ENCODE measurements around the gene LFNG.

LFNG gene

GRCh38 chr7:2497500-2498336 lies 21.9 kb upstream of the LFNG start:
- no peak overlapping the region for H3K4me3 ChIP-seq (ENCODE audit: low read length)
- DNase-seq (ENCODE audit: low read depth) = no peak
- TF ChIP-seq, protein P1, sequence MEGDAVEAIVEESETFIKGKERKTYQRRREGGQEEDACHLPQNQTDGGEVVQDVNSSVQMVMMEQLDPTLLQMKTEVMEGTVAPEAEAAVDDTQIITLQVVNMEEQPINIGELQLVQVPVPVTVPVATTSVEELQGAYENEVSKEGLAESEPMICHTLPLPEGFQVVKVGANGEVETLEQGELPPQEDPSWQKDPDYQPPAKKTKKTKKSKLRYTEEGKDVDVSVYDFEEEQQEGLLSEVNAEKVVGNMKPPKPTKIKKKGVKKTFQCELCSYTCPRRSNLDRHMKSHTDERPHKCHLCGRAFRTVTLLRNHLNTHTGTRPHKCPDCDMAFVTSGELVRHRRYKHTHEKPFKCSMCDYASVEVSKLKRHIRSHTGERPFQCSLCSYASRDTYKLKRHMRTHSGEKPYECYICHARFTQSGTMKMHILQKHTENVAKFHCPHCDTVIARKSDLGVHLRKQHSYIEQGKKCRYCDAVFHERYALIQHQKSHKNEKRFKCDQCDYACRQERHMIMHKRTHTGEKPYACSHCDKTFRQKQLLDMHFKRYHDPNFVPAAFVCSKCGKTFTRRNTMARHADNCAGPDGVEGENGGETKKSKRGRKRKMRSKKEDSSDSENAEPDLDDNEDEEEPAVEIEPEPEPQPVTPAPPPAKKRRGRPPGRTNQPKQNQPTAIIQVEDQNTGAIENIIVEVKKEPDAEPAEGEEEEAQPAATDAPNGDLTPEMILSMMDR (conservative IDR thresholded peaks at IDR 0.05; ENCODE audit: low read depth, low read length) = no peak

DNA sequence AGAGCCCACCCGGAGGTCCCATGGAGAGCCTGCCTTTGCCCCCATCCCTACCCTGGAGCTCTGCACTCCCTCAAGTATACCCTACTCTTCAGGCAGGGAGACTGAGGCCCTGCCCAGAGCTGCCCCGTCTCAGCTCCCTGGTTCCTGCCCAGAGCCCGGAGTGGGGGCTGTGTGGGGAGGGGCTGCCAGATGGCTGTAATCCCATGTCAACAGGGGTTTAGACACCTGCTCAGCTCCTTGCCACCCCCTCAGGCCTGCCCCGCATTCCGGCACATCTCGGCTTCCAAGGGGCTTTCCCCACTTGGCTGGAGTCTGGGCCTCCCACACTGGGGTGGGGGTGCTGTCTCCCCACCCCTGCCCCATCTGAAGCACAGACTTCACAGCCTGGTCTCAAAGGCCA lies 20.9 kb upstream of the LFNG start:
- DNase-seq (ENCODE audit: low read depth) = no peak
- TF ChIP-seq, protein P1 (conservative IDR thresholded peaks at IDR 0.05; ENCODE audit: low read depth, low read length) = no peak
- no peak overlapping the region for H3K4me3 ChIP-seq (ENCODE audit: low read length)

DNA sequence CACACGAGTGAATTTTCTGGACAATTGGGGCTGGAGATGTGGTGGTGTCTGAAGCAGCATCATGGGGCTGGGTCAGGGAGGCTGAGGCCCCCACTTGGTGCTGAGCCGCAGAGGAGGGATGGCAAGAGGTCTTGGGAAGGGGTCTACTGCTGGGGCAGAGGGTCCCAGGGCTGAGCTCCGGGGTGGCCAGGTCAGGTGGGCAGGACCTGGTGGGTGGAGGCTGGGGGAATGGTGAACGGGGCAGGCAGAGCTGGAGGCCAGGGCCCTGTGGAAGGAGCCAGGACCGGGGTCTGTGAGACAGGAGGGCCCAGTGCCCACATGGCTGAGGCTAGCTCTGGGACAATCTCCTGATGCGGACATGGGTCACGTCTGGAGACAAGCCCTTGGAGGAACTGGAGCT lies 20.4 kb upstream of the LFNG start:
- TF ChIP-seq, protein P1 (conservative IDR thresholded peaks at IDR 0.05; ENCODE audit: low read depth, low read length) = no peak
- DNase-seq (ENCODE audit: low read depth) = no peak
- H3K4me3 ChIP-seq (ENCODE audit: low read length) = no peak overlapping the region

GRCh38 chr7:2499719-2500430 lies 19.7 kb upstream of the LFNG start:
- no peak overlapping the region for H3K4me3 ChIP-seq (ENCODE audit: low read length)
- TF ChIP-seq, protein P1 (conservative IDR thresholded peaks at IDR 0.05; ENCODE audit: low read depth, low read length) = no peak
- no peak for DNase-seq (ENCODE audit: low read depth)

GRCh38 chr7:2500701-2501100 lies 18.9 kb upstream of the LFNG start:
- TF ChIP-seq, protein P1 (conservative IDR thresholded peaks at IDR 0.05; ENCODE audit: low read depth, low read length) = no peak
- no peak for DNase-seq (ENCODE audit: low read depth)
- H3K4me3 ChIP-seq (ENCODE audit: low read length) = no peak overlapping the region

DNA sequence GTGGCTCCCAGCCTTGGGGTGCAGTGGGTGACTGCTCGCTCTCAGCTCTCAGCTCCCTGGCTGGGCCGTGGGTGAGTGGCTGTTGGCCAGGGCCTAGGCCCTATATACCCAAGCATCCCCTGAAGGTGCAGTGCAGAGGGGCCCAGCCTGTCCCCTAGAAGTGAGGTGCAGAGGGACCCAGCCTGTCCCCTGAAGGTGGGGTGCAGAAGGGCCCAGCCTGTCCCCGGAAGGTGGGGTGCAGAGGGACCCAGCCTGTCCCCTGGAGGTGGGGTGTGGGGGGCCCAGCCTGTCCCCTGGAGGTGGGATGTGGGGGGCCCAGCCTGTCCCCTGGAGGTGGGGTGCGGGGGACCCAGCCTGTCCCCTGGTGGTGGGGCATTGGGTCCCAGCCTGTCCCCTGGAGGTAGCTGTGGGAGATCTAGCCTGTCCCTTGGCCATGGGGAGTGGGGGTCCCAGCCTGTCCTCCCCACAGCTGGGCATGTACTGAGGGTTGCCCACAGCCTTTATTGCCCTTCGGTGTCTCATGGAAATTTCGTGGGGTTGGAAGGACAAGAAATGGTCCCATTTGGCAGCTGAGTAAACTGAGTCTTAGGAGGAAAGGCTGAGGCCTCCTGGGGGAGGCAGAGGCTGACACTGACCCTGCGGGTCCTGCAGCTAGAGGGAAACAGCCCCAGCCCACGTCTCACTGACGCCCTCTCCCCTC lies 17.5 kb upstream of the LFNG start:
- no peak for DNase-seq (ENCODE audit: low read depth)
- TF ChIP-seq, protein P1 (conservative IDR thresholded peaks at IDR 0.05; ENCODE audit: low read depth, low read length) = no peak
- H3K4me3 ChIP-seq (ENCODE audit: low read length) = no peak overlapping the region
